ENCODE results near the gene SUN3.
"Not testable (repeated sequence)": the region's sequence is repeated elsewhere in the genome, so short reads cannot be mapped to it uniquely, and the experiment has no call there.

Gene SUN3

DNA sequence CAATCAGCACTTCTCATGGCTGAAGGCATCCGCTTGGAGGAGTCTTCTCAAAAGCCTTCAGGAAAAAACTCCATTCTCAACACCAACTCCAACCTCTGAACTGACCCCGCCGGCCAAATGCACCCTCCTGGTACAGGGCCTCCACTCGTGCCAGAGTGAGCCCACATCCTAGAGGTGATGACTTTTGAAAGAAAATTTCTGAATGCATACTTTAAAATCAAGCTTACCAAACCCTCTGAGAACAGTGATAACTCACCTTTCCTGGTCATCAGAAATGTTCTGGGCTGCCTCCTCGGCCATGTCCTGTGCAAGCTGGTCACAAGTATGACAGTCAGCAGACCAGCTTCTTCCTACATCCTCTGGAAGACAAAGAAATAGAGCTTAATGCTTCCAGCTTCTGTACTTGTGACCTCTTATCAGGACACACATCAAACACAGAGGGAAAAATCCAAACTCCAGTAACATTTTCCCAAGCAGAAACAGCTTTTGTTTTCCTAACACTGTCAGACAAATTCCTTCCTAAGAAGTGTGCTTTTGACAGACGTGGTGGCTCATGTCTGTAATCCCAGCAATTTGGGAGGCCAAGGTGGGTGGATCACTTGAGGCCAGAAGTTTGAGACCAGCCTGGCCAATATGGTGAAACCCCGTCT, 80.6 kb downstream of the SUN3 start, which contains the start of gene PKD1L1:
Gene PKD1L1, minus strand, starts transcription at position 326 of the 650 bp plus-strand sequence. Its CDS starts 26 bp downstream, at position 300.
- H3K9ac ChIP-seq (ENCODE audit: low read length): no peak within 1 kb of the TSS
- peaks cover 5% of the 10 kb centered on the region for H3K4me1 ChIP-seq (ENCODE audit: control insufficient read depth, insufficient read depth, low read length)
- no peak within 1 kb of the TSS for H3K4me3 ChIP-seq (ENCODE audit: low read length)
- H3K27me3 ChIP-seq (ENCODE audit: control insufficient read depth, insufficient read depth, low read length): no peaks in the 10 kb centered on the region
- H3K9me3 ChIP-seq (ENCODE audit: control insufficient read depth, low read length): no peaks in the 10 kb centered on the region
- no peaks in the 10 kb centered on the region for H3K36me3 ChIP-seq (ENCODE audit: control insufficient read depth, insufficient read depth, low read length)

DNA sequence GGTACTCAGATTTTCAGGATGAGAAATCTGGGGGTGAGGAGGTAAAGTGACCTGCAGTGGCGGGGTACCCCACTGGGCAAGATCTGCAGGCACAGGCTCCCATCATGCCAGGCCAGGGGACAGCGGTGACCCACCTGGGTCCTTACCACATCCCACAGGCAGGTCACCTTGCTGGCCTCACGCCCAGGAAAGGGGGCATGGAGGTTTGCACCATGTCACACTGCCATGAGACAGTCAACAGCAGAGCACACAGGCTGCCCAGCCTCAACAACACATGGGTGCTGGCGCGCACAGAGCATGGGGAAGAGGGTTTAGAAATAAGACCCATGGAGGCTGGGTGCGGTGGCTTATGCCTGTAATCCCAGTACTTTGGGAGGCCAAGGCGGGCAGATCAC, 81.6 kb downstream of the SUN3 start:
- no peaks in the 10 kb centered on the region for H3K36me3 ChIP-seq (ENCODE audit: control insufficient read depth, insufficient read depth, low read length)
- H3K9ac ChIP-seq (ENCODE audit: low read length): no peak overlapping the region
- H3K4me1 ChIP-seq (ENCODE audit: control insufficient read depth, insufficient read depth, low read length): peaks cover 5% of the 10 kb centered on the region
- no peak overlapping the region for H3K4me3 ChIP-seq (ENCODE audit: low read length)
- no peaks in the 10 kb centered on the region for H3K27me3 ChIP-seq (ENCODE audit: control insufficient read depth, insufficient read depth, low read length)
- H3K9me3 ChIP-seq (ENCODE audit: control insufficient read depth, low read length): no peaks in the 10 kb centered on the region

DNA sequence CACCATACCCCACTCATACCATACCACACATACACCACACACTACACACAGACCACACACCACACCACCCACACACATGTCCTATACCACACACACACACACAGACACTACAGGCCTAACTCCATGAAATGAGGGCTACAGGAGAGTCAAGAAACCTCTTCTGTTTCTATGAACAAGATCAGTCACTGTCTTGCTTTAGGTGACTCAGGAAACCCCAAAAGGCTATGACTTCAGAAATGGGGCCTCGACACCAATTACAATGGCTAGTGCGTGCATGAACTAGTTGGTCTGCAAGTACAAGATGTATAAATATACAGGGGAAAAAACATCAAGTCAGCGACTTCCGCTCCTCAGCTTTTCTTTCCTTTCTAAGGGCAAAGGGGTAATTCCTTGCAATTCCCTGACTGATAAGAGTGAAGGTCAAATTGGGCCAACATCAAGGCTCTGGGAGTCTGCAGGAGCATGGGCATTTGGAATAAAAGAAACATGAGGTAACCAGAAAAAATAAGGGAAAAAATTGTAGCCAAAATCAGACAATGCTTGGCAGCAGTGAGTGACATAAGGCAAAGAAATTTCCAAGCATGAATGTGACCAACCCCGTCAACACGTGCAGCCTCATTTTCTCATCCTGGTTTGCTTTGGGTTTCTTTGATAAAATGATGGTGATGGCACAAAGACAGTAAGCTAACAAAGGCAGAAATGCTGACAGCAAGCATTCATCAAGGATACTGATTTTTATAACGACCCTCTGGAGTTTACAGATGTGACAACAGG, 82.1 kb downstream of the SUN3 start:
- peaks cover 5% of the 10 kb centered on the region for H3K4me1 ChIP-seq (ENCODE audit: control insufficient read depth, insufficient read depth, low read length)
- H3K4me3 ChIP-seq (ENCODE audit: low read length): no peak overlapping the region
- H3K9ac ChIP-seq (ENCODE audit: low read length): no peak overlapping the region
- H3K36me3 ChIP-seq (ENCODE audit: control insufficient read depth, insufficient read depth, low read length): no peaks in the 10 kb centered on the region
- no peaks in the 10 kb centered on the region for H3K27me3 ChIP-seq (ENCODE audit: control insufficient read depth, insufficient read depth, low read length)
- H3K9me3 ChIP-seq (ENCODE audit: control insufficient read depth, low read length): no peaks in the 10 kb centered on the region

DNA sequence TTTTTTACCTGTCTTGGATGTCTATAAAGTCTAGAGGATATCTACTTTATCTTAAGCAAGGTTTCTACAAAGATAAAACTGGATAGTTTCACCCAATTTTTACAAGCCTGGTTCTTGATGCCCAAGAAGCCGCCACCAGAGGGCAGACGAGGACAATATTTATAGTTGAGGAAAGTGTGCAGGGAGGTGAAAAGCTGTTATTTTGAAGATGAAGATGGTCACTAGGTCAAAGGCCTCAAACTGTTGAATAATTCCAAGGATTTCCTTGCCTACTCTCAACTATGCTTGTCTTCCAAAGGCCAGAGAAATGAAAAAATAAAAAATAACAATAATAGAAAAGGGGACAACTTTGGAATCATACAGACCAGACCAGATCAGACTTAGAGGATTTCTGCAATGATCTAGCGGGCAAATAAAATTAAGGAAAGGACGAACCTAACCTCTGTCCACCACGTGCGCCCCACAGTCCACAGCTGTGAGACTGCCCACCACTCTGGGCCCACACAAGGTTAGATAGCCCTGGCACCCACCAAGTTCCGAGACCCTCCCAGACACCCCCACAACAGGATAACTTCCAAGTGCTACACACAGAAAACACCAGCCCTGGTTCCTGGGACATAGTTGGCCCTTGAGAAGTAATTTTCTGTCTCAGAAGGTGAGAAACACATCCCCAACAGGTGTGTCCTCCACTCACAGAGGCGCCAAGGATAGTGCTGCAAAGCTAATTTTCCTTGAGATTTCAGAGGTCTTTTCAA, 83.5 kb downstream of the SUN3 start:
- no peaks in the 10 kb centered on the region for H3K9me3 ChIP-seq (ENCODE audit: control insufficient read depth, low read length)
- H3K36me3 ChIP-seq (ENCODE audit: control insufficient read depth, insufficient read depth, low read length): no peaks in the 10 kb centered on the region
- peaks cover 11% of the 10 kb centered on the region for H3K4me1 ChIP-seq (ENCODE audit: control insufficient read depth, insufficient read depth, low read length)
- no peak overlapping the region for H3K9ac ChIP-seq (ENCODE audit: low read length)
- H3K27me3 ChIP-seq (ENCODE audit: control insufficient read depth, insufficient read depth, low read length): no peaks in the 10 kb centered on the region
- no peak overlapping the region for H3K4me3 ChIP-seq (ENCODE audit: low read length)

DNA sequence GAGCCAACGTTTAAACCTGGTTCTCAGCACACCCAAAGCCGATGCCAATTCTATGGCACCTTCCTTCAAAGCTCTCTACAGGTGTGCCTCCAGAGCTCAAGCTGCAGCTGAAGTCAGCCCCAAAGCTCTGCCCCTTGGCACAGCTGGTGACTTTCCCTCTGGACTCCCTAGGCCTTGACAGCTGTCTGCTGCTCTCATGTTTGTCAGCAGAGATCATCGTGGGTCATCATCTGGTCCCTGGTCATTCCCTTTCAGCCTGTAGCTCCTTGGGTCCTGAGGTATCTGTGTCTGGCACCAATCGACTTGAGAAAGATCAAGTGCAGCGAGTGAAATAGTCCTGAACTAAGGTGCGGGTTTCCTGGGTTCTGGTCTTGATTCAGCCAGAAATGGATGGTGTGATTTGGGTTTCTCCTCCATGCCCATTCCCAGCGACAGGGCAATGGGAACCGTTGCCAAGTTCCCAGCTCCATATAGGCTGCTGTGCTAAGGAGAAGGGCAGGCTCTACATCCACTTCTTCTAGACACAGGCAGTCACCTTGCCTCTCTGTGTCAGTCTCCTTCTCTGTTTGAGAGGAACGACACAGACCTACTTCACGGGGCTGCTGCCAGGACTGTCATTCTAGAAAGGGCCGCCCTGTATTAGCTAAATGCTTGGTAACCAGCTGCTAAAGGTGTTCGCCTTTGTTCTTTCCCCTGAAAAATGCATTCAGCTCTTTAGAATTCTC, 84.2 kb downstream of the SUN3 start:
- H3K27me3 ChIP-seq (ENCODE audit: control insufficient read depth, insufficient read depth, low read length): no peaks in the 10 kb centered on the region
- H3K36me3 ChIP-seq (ENCODE audit: control insufficient read depth, insufficient read depth, low read length): no peaks in the 10 kb centered on the region
- no peak overlapping the region for H3K4me3 ChIP-seq (ENCODE audit: low read length)
- H3K4me1 ChIP-seq (ENCODE audit: control insufficient read depth, insufficient read depth, low read length): peaks cover 18% of the 10 kb centered on the region
- no peaks in the 10 kb centered on the region for H3K9me3 ChIP-seq (ENCODE audit: control insufficient read depth, low read length)
- H3K9ac ChIP-seq (ENCODE audit: low read length): no peak overlapping the region

DNA sequence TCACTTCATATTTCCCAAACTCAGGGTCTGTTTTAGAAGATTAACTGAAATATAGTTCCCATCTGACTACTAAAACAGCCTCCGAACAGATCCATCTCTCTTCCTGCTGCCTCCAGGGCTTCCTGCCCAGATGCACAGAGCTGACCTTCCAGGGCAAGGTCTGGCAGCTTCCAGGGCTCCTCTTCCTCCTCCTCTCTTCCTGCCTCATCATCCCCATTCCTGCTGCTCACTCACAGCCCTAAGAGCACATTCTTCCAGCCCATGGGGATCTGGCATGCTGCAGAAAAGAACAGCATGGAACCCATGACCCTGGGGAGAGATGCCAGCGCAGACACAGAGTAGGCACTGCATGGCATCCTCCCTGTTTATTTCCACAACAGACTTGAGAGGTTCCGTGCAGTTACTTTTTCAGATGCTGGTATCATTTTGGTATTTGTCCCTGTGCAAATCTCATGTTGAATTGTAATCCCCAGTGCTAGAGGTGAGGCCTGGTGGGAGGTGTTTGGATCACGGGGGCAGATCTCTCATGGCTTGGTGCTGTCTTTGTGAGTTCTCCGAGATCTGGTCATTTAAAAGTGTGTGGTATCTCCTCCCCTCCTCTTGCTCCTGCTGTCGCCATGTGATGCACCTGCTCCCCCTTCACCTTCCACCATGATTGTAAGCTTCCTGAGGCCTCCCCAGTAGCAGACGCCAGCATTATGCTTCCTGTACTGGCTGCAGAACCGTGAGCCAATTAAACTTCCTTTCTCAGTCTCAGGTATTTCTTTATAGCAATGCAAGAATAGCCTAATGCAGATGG, 85.0 kb downstream of the SUN3 start:
- peaks cover 18% of the 10 kb centered on the region for H3K4me1 ChIP-seq (ENCODE audit: control insufficient read depth, insufficient read depth, low read length)

DNA sequence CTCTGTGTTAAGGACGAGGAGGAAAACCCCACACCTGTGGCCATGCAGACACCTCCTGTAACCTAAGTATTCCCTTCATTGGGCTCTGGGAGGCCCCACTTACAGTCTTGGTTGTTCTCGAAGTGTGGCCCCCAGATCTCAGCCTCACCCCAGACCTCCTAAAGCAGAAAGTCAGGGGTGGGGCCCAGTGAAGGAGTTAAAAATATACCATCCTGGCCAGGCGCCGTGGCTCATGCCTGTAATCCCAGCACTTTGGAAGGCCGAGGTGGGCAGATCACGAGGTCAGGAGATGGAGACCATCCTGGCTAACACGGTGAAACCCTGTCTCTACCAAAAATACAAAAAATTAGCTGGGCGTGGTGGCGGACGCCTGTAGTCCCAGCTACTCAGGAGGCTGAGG, 86.3 kb downstream of the SUN3 start:
- H3K4me1 ChIP-seq (ENCODE audit: control insufficient read depth, insufficient read depth, low read length): peaks cover 18% of the 10 kb centered on the region
- H3K36me3 ChIP-seq (ENCODE audit: control insufficient read depth, insufficient read depth, low read length); H3K4me3 ChIP-seq (ENCODE audit: low read length); H3K9me3 ChIP-seq (ENCODE audit: control insufficient read depth, low read length); H3K27me3 ChIP-seq (ENCODE audit: control insufficient read depth, insufficient read depth, low read length); H3K9ac ChIP-seq (ENCODE audit: low read length): not testable (repeated sequence)

More for the DNA sequence above, 85.0 kb downstream of the SUN3 start:
- Histone ChIP-seq H3K4me3 (ENCODE audit: low read length) (no peak overlapping the region), H3K36me3 (ENCODE audit: control insufficient read depth, insufficient read depth, low read length) (no peaks in the 10 kb centered on the region), H3K9me3 (ENCODE audit: control insufficient read depth, low read length) (no peaks in the 10 kb centered on the region), H3K9ac (ENCODE audit: low read length) (no peak overlapping the region), H3K27me3 (ENCODE audit: control insufficient read depth, insufficient read depth, low read length) (no peaks in the 10 kb centered on the region)

DNA sequence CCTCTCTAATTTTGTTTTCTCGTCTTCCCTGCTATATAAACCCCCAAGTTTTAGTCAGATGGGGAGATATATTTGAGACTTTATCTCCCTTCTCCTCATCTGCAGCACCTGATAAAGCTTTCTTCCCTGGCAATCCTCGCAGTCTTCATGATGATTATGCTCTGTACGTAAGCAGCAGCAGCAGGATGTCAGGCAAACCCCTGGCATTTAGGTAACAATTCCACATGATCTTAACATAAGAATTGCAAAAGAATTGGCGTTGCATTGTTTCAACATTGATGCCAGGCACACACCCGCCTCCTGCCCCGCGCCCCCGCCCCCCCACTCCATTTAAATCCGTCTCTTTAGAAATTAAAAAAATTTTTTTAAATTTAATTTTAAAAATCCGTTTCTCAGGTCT, 86.8 kb downstream of the SUN3 start:
- H3K4me3 ChIP-seq (ENCODE audit: low read length): no peak overlapping the region
- H3K9me3 ChIP-seq (ENCODE audit: control insufficient read depth, low read length): no peaks in the 10 kb centered on the region
- no peaks in the 10 kb centered on the region for H3K27me3 ChIP-seq (ENCODE audit: control insufficient read depth, insufficient read depth, low read length)
- H3K4me1 ChIP-seq (ENCODE audit: control insufficient read depth, insufficient read depth, low read length): peaks cover 18% of the 10 kb centered on the region
- H3K36me3 ChIP-seq (ENCODE audit: control insufficient read depth, insufficient read depth, low read length): no peaks in the 10 kb centered on the region
- H3K9ac ChIP-seq (ENCODE audit: low read length): no peak overlapping the region

DNA sequence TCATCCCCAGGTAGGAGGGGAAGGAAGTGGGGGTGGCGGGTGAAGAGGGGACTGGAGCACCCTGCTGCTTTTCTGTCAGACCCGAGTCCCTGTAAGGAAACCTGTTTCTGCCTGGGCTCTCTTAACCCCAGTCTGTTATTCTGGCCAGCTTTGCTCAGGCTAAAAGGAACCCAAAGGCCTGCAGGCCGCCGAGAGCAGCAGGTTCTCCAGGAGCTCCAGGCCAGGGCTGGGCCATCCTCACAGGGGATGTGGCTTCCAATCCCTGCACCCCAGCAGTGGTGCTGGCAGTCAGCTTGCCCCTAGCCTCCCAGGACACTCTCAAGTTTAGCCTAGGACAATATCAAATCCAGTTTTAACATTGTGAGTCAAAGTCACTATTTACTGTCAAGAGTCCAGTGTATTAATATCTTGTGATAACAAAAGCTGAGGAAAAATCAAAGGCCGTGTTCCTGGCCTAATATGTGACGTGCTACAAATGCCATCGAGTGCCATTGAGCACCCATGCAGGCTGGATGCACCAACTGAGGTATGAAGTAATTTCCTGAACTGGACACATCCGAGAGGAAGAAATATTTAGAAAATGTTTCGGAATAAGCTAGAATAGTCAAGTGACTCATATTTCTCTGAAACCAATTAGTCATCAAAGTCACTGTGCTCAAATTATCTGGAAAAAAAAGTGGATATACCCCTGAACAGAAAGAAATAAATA, 87.6 kb downstream of the SUN3 start:
- no peak overlapping the region for H3K4me3 ChIP-seq (ENCODE audit: low read length)
- H3K9ac ChIP-seq (ENCODE audit: low read length): peak overlapping the region; percentile 13
- H3K4me1 ChIP-seq (ENCODE audit: control insufficient read depth, insufficient read depth, low read length): peaks cover 18% of the 10 kb centered on the region

DNA sequence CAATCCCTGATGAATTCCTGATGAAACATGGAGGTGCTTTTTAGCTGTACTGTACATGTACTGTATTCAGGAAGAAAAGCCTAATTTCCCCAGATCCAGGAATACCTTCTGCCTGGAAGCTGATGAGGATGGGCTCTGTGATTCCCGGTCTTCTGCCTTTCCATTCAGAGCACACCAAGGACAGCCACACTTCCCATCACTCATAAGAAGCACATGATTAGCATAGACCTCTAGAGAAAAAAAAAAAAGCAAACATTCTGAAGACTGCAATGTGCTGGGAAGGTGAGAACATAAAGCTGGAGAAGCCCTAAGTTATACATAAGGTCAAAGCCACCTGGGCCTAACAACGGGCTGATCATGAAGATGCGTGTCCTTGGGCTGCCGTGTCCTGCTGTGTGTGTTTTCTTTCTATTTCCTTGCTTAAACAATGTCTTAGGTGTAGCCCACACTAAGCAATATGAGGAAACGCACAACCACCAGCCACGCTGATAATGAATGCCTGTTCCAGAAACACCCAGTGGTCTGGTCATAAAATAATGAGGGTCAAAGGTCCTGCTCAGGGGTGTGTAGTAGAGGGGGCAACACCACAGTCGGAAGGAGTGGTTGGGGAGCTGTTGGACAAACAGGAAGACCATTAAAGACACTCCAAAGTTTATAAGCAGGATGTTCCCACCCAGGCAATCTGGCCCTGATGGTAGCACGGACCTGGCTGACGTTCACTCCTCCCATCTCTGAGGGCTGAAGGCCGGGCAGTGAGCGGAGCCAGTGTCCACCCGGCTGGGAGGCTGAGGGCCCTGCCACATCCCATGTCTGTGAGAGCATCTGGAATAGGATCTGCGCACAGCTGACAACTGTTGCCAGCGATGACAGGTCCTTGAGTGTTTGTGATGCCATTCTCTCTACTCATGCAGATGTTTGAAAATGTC, 88.6 kb downstream of the SUN3 start:
- Histone ChIP-seq H3K27me3 (ENCODE audit: control insufficient read depth, insufficient read depth, low read length) (no peaks in the 10 kb centered on the region), H3K4me3 (ENCODE audit: low read length) (no peak overlapping the region), H3K9ac (ENCODE audit: low read length) (peak overlapping the region; percentile 4), H3K9me3 (ENCODE audit: control insufficient read depth, low read length) (no peaks in the 10 kb centered on the region), H3K4me1 (ENCODE audit: control insufficient read depth, insufficient read depth, low read length) (peaks cover 18% of the 10 kb centered on the region), H3K36me3 (ENCODE audit: control insufficient read depth, insufficient read depth, low read length) (no peaks in the 10 kb centered on the region)

More for the DNA sequence above, 87.6 kb downstream of the SUN3 start:
- H3K27me3 ChIP-seq (ENCODE audit: control insufficient read depth, insufficient read depth, low read length): no peaks in the 10 kb centered on the region
- no peaks in the 10 kb centered on the region for H3K36me3 ChIP-seq (ENCODE audit: control insufficient read depth, insufficient read depth, low read length)
- no peaks in the 10 kb centered on the region for H3K9me3 ChIP-seq (ENCODE audit: control insufficient read depth, low read length)
